HepG2 (cell line): ENCODE results near the gene MCMBP.

Source experiments
- CTCF ChIP-seq: sonication (generic); formaldehyde crosslinking; IDR thresholded peaks from 2 replicates; pipeline ENCODE4 v1.5.0; 2020; ENCODE audit warnings: mild to moderate bottlenecking, missing genetic modification reagents, moderate library complexity
- MIXL1 ChIP-seq: IDR thresholded peaks from 2 replicates; pipeline ENCODE4 v1.6.1; 2016
- NR2F6 ChIP-seq, 2 experiments: IDR thresholded peaks; 2 replicates each; pipeline ENCODE4 v1.6.1; 2016; ENCODE audit warnings: antibody characterized with exemption in 1 of 2, mild to moderate bottlenecking in 1 of 2
- PLSCR1 ChIP-seq: sonication (generic); formaldehyde crosslinking; IDR thresholded peaks from 2 replicates; pipeline ENCODE4 v1.5.0; 2020; ENCODE audit warnings: missing genetic modification reagents, mild to moderate bottlenecking, borderline replicate concordance
- POLR2A ChIP-seq, 2 experiments: IDR thresholded peaks; 2 replicates each; pipeline ENCODE4 v1.6.1; 2011; ENCODE audit warnings: low read depth in 2 of 2, low read length in 2 of 2, mild to moderate bottlenecking in 1 of 2, moderate library complexity in 1 of 2; ENCODE audit not compliant: insufficient read depth in 1 of 2
- SALL2 ChIP-seq: sonication (generic); formaldehyde crosslinking; IDR thresholded peaks from 2 replicates; pipeline ENCODE4 v1.8.1; 2023; ENCODE audit warnings: mild to moderate bottlenecking, missing genetic modification reagents, inconsistent platforms
- YY1 ChIP-seq: IDR thresholded peaks from 2 replicates; pipeline ENCODE4 v1.6.1; 2011; ENCODE audit warnings: low read length, low read depth, moderate library complexity, mild to moderate bottlenecking; ENCODE audit not compliant: insufficient read depth, insufficient replicate concordance
- ZFP36 ChIP-seq: fragments of 150-350 bp; IDR thresholded peaks from 2 replicates; pipeline ENCODE4 v1.6.1; 2018; ENCODE audit warnings: borderline replicate concordance, low read length, low read depth; ENCODE audit not compliant: partially characterized antibody
- ZFX ChIP-seq: sonication (generic); formaldehyde crosslinking; IDR thresholded peaks from 2 replicates; pipeline ENCODE4 v1.4.0; 2020; ENCODE audit warnings: mild to moderate bottlenecking, low read depth, missing genetic modification reagents, moderate library complexity
- ZFYVE20 ChIP-seq: sonication (generic); formaldehyde crosslinking; IDR thresholded peaks from 2 replicates; pipeline ENCODE4 v1.8.0; 2023; ENCODE audit warnings: low read depth, mild to moderate bottlenecking, moderate library complexity, missing genetic modification reagents, borderline replicate concordance
- ZNF773 ChIP-seq: sonication (generic); formaldehyde crosslinking; IDR thresholded peaks from 2 replicates; pipeline ENCODE4 v1.4.0; 2020; ENCODE audit warnings: missing genetic modification reagents, borderline replicate concordance
- ZNF841 ChIP-seq: sonication (generic); formaldehyde crosslinking; IDR thresholded peaks from 2 replicates; pipeline ENCODE4 v1.8.1; 2023; ENCODE audit warnings: missing genetic modification reagents, borderline replicate concordance
- TF ChIP-seq, protein P1 (sequence below): IDR thresholded peaks from 2 replicates; pipeline ENCODE4 v1.6.1; 2016; ENCODE audit warnings: missing genetic modification reagents, missing compliant biosample characterization

DNA sequence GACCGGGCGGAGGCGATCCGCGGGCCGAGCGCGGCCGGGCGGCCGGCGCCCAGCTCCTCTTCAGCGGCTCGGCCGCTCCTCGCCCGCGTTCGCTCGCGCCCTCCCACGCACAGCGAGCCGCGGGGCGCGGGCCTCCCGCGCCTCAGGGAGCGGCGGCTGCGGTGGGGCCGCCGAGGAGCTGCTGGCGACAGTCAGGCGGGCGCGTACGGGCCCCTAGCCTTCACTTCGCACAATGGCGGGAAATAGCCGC lies at the start of gene MCMBP:
- no peak; the same call in 1 of the 2 replicates for TF ChIP-seq ZNF841 (CRISPR knock-in tag)
- TF ChIP-seq, protein P1, sequence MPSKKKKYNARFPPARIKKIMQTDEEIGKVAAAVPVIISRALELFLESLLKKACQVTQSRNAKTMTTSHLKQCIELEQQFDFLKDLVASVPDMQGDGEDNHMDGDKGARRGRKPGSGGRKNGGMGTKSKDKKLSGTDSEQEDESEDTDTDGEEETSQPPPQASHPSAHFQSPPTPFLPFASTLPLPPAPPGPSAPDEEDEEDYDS (CRISPR knock-in tag), result no peak
- TF ChIP-seq ZFYVE20 (CRISPR knock-in tag), result no peak
- TF ChIP-seq MIXL1 (CRISPR knock-in tag), result no peak
- no peak for TF ChIP-seq CTCF
- TF ChIP-seq ZFP36, result no peak
- TF ChIP-seq POLR2A (IDR thresholded peaks at IDR 0.05; ENCODE audit: insufficient read depth in 1 of 2, low read depth in 2 of 2, low read length in 2 of 2), result no peak; a peak in 2 of 4 replicates
- TF ChIP-seq ZFX, result no peak
- no peak for TF ChIP-seq NR2F6 (IDR thresholded peaks at IDR 0.05)
- TF ChIP-seq NR2F6 (CRISPR knock-in tag; IDR thresholded peaks at IDR 0.05), result no peak
- no peak for TF ChIP-seq YY1
- TF ChIP-seq ZNF773, result no peak
- TF ChIP-seq SALL2 (CRISPR knock-in tag), result no peak
- no peak for TF ChIP-seq PLSCR1
